Activated naive CD4-positive, alpha-beta T cell treated with Interleukin-2 at 50 U/mL for 16 hours (primary cell): Measurements from ENCODE around the gene DERL3.
"Not testable (repeated sequence)": the region's sequence is repeated elsewhere in the genome, so short reads cannot be mapped to it uniquely, and the experiment has no call there.

Source experiments
- DNase-seq: peaks from one replicate; pipeline ENCODE4 v3.0.0-alpha.2; 2020

The DERL3 gene

GRCh38 chr22:23838681-23839468 is at the start of gene DERL3:
Gene DERL3 (minus strand): TSS chr22:23839006. CDS start chr22:23838987, 19 bp downstream.
- DNase-seq = peak; percentile 97

- no peak for DNase-seq
Measured at GRCh38 chr22:23884140-23884539, 45.3 kb upstream of the DERL3 start.

GRCh38 chr22:23883658-23884057 is 44.9 kb upstream of the DERL3 start:
- no peak for DNase-seq

- no peak for DNase-seq
Measured at GRCh38 chr22:23882370-23882769, 43.6 kb upstream of the DERL3 start.

GRCh38 chr22:23878219-23878618 is 39.4 kb upstream of the DERL3 start:
- no peak for DNase-seq

- no peak for DNase-seq
Measured at GRCh38 chr22:23877566-23877965, 38.8 kb upstream of the DERL3 start.

GRCh38 chr22:23875801-23876200 is 37.0 kb upstream of the DERL3 start:
- no peak for DNase-seq

GRCh38 chr22:23874871-23875270 is 36.1 kb upstream of the DERL3 start:
- no peak for DNase-seq

- DNase-seq = no peak
Measured at GRCh38 chr22:23868580-23868979, 29.8 kb upstream of the DERL3 start.

- DNase-seq = not testable (repeated sequence)
Measured at GRCh38 chr22:23864499-23865154, 25.8 kb upstream of the DERL3 start.

GRCh38 chr22:23862103-23862502 is 23.3 kb upstream of the DERL3 start:
- peak; percentile 42 for DNase-seq

- not testable (repeated sequence) for DNase-seq
Measured at GRCh38 chr22:23860187-23860586, 21.4 kb upstream of the DERL3 start.

- no peak for DNase-seq
Measured at GRCh38 chr22:23859201-23859600, 20.4 kb upstream of the DERL3 start.

GRCh38 chr22:23858484-23858815 is 19.6 kb upstream of the DERL3 start:
- no peak for DNase-seq

GRCh38 chr22:23857606-23858483 is 19.0 kb upstream of the DERL3 start, which contains the start of gene SLC2A11:
Gene SLC2A11 (plus strand): TSS chr22:23857875. CDS start chr22:23858000, 125 bp downstream.
- DNase-seq = peak; percentile 94

GRCh38 chr22:23856721-23857605 is 18.2 kb upstream of the DERL3 start:
- peak; percentile 12 for DNase-seq

GRCh38 chr22:23850136-23850611 is 11.4 kb upstream of the DERL3 start:
- no peak for DNase-seq

- DNase-seq = peak; percentile 88
Measured at GRCh38 chr22:23849009-23850006, 10.5 kb upstream of the DERL3 start.

GRCh38 chr22:23847991-23848864 is 9.4 kb upstream of the DERL3 start:
- DNase-seq = no peak
